Right lobe of liver (tissue), 6 donors: ENCODE results near the gene L3MBTL3. TPM values are rescaled to one million over a fixed set of nuclear protein-coding genes. Genes with fewer than 3 reads are reported as not detected.
"Not testable (repeated sequence)": the region's sequence is repeated elsewhere in the genome, so short reads cannot be mapped to it uniquely, and the experiment has no call there.

ENCODE experiments used
- ATAC-seq, 4 donors: fragments of 200-7000 bp; cut with Tn5 transposase; one replicate each; pipeline ENCODE4 v1.9.1; 2020; ENCODE audit warnings: mild to moderate bottlenecking in 4 of 4, moderate library complexity in 4 of 4
- DNase-seq, 3 donors: peaks; one replicate each; pipeline ENCODE4 v3.0.0-alpha.2; 2020
- H3K27ac ChIP-seq, 3 donors: fragments of 200-600 bp; one replicate each; pipeline ENCODE4 v1.8.0; 2022
- H3K27me3 ChIP-seq, 2 donors: fragments of 200-600 bp; one replicate each; pipeline ENCODE4 v1.8.0; 2022
- H3K36me3 ChIP-seq, 4 donors: fragments of 200-600 bp; sonication (generic) in 1 of 4; one replicate each; pipeline versions ENCODE4 v1.5.1 to v1.8.0; 2017 to 2022; ENCODE audit warnings: control low read depth in 1 of 4
- H3K4me1 ChIP-seq, 4 donors: fragments of 200-600 bp; sonication (generic) in 1 of 4; one replicate each; pipeline versions ENCODE4 v1.5.1 to v1.8.0; 2017 to 2022; ENCODE audit warnings: control low read depth in 1 of 4
- H3K4me3 ChIP-seq, 3 donors: fragments of 200-600 bp; one replicate each; pipeline ENCODE4 v1.8.0; 2022
- H3K9me3 ChIP-seq, 4 donors: fragments of 200-600 bp; sonication (generic) in 1 of 4; one replicate each; pipeline versions ENCODE4 v1.5.1 to v1.8.0; 2017 to 2022; ENCODE audit warnings: control low read depth in 1 of 4
- POLR2A ChIP-seq: fragments of 450-650 bp; IDR thresholded peaks from one replicate; pipeline ENCODE4 v1.6.1; 2017; ENCODE audit warnings: antibody characterized with exemption, mild to moderate bottlenecking
- WGBS: methylation state at CpG from one replicate; pipeline ENCODE4 v1.1.6; 2018; ENCODE audit warnings: low coverage, low lambda C conversion rate; ENCODE audit not compliant: insufficient coverage; ENCODE audit errors: missing lambda C conversion rate; 5-methylcytosine and 5-hydroxymethylcytosine counted together
- intact Hi-C, 2 donors: fragments of 100-400 bp; cut with DNase I; formaldehyde crosslinking; loops; one replicate each; pipeline versions ENCODE4 v1.11.2 to v1.14.1; 2022
- total RNA-seq, 6 experiments: library from RNA; depleted of rRNA in 2 of 6; stranded (reverse); fragments of >200 nt in 2 of 6; fragmentation: NEBNext Ultra II Directional in 3 of 6; extraction: Animal tissue kit (Norgen Biotek cat#: 25700) in 3 of 6; gene quantifications; one replicate each; pipeline versions ENCODE4 v1.1.0 to v1.2.4, GENCODE V29; 2016 to 2023
- TF ChIP-seq, protein P1 (sequence below), 4 donors: fragments of 200-600 bp in 3 of 4; fragments of 450-650 bp in 1 of 4; IDR thresholded peaks; one replicate each; pipeline versions ENCODE4 v1.5.1 to v1.8.0; 2016 to 2022; ENCODE audit warnings: antibody characterized with exemption in 4 of 4, mild to moderate bottlenecking in 2 of 4
- donor health status: DM: no; HTN: yes; CAD: no.
- donor health status: DM: no; HTN: no; CAD: no.
- donor health status: DM: no; HTN: no; CAD: no.
- donor health status: DM: no; HTN: yes; CAD: no.
- donor health status: DM: no; HTN: yes; CAD: no.

The L3MBTL3 gene
- total RNA-seq, 6 experiments from 2014 or later, result 3.0 to 13.2 (median 7.2) TPM

GRCh38 chr6:130167655-130168054, 149.3 kb downstream of the L3MBTL3 start:
- intact Hi-C loops, result no loop called here
- Histone ChIP-seq H3K27ac (no peak overlapping the region), H3K9me3 (no peaks in the 10 kb centered on the region), H3K27me3 (no peaks in the 10 kb centered on the region), H3K4me1 (no peaks in the 10 kb centered on the region), H3K4me3 (no peak overlapping the region), H3K36me3 (no peaks in the 10 kb centered on the region)
- ATAC-seq, result peak in 1 of 4 donors; percentile 17
- 43% methylated on average over 5 of the region's 5 CpGs for WGBS
- no peak for DNase-seq
- no peak for TF ChIP-seq POLR2A
- TF ChIP-seq, protein P1, sequence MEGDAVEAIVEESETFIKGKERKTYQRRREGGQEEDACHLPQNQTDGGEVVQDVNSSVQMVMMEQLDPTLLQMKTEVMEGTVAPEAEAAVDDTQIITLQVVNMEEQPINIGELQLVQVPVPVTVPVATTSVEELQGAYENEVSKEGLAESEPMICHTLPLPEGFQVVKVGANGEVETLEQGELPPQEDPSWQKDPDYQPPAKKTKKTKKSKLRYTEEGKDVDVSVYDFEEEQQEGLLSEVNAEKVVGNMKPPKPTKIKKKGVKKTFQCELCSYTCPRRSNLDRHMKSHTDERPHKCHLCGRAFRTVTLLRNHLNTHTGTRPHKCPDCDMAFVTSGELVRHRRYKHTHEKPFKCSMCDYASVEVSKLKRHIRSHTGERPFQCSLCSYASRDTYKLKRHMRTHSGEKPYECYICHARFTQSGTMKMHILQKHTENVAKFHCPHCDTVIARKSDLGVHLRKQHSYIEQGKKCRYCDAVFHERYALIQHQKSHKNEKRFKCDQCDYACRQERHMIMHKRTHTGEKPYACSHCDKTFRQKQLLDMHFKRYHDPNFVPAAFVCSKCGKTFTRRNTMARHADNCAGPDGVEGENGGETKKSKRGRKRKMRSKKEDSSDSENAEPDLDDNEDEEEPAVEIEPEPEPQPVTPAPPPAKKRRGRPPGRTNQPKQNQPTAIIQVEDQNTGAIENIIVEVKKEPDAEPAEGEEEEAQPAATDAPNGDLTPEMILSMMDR (IDR thresholded peaks at IDR 0.05), result no peak

DNA sequence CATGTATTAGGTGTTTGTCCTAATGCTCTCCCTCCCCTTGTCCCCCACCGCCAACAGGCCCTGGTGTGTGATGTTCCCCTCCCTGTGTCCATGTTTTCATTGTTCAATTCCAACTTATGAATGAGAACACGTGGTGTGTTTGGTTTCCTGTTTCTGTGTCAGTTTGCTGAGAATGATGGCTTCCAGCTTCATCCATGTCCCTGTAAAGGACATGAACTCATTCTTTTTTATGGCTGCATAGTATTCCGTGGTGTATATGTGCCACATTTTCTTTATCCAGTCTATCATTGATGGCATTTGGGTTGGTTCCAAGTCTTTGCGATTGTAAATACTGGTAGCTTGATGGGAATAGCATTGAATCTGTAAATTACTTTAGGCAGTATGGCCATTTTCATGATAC, 151.8 kb downstream of the L3MBTL3 start:
- intact Hi-C loops, ATAC-seq: not testable (repeated sequence)
- WGBS, result 61% methylated on average over 3 of the region's 4 CpGs

DNA sequence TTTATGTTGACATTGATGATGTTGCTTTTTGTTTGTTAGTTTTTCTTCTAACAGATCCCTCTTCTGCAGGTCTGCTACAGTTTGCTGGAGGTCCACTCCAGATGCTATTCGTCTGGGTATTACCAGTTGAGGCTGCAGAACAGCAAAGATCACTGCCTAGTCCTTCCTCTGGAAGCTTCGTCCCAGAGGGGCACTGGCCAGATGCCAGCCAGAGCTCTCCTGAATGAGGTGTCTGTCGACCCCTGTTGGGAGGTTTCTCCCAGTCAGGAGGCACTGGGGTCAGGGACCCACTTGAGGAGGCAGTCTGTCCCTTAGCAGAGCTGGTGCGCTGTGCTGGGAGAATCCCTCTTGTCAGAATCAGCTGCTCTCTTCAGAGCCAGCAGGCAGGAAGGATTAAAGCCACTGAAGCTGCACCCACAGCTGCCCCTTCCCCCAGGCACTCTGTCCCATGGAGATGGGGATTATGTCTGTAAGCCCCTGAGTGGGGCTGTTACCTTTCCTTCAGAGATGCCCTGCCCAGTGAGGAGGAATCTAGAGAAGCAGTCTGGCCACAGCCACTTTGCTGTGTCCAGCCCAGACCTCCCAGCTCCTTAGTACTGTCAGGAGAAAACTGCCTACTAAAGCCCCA, 155.1 kb downstream of the L3MBTL3 start:
- intact Hi-C loops, H3K27me3 ChIP-seq, H3K4me3 ChIP-seq, H3K36me3 ChIP-seq, H3K4me1 ChIP-seq, H3K27ac ChIP-seq, ATAC-seq, H3K9me3 ChIP-seq: not testable (repeated sequence)
- peak in 1 of 3 donors; percentile 53 for DNase-seq
- 52% methylated on average over 3 of the region's 4 CpGs for WGBS

More for the DNA sequence above, 151.8 kb downstream of the L3MBTL3 start:
- not testable (repeated sequence) for H3K27ac ChIP-seq, DNase-seq, H3K36me3 ChIP-seq, H3K4me3 ChIP-seq, H3K27me3 ChIP-seq, H3K9me3 ChIP-seq, H3K4me1 ChIP-seq

DNA sequence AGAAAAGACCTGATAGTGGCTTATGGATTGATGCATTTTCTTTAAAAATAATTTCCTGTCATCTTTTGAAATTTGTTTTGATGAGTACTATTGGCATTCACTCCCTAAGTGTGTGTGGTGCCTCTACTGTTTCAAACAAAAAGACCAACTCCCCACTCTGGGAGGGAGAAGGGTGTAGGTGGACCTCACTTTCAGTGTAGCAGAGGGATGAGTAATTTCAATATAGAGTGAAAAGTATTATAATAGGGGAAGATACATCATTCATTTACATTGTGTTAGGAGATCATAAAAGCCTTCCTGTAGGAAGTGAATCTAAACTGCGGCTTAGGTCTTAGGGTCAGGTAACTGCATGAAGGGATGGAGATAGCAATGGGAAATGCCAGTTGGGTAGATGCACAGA, 158.0 kb downstream of the L3MBTL3 start:
- WGBS, result 73% methylated on average over 1 of the region's 1 CpG

DNA sequence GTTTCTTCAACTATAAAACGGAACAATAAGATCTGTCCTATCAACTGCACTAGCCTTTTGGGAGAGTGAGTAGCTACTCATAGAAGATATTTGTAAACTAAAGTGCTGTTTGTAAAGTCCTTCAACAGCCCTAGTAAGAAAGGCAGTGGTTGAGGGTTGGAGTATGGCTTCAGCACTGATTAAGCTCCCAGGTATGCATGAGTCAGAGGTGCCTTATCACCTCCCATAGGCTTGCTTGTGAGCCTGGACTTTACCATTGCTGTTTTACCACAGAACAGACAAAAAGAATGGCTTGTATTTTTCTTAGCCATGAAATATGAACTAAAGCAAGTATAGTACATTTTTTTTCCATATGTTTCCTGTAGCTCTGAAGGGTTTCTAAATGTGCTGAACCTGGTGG, 160.3 kb downstream of the L3MBTL3 start:
- 73% methylated on average over 1 of the region's 1 CpG for WGBS
- intact Hi-C loops, result no loop called here
- ATAC-seq (peak in 1 of 4 donors; percentile 44), DNase-seq (no peak)
- no peak overlapping the region for H3K27ac ChIP-seq
- no peaks in the 10 kb centered on the region for H3K9me3 ChIP-seq
- no peaks in the 10 kb centered on the region for H3K36me3 ChIP-seq
- TF ChIP-seq, protein P1 (IDR thresholded peaks at IDR 0.05), result no peak
- no peak for TF ChIP-seq POLR2A
- no peaks in the 10 kb centered on the region for H3K27me3 ChIP-seq
- no peaks in the 10 kb centered on the region for H3K4me1 ChIP-seq
- H3K4me3 ChIP-seq, result no peak overlapping the region

More for the DNA sequence above, 158.0 kb downstream of the L3MBTL3 start:
- H3K27ac ChIP-seq, result no peak overlapping the region
- H3K36me3 ChIP-seq, result no peaks in the 10 kb centered on the region
- H3K4me1 ChIP-seq, result no peaks in the 10 kb centered on the region
- ATAC-seq (no peak), DNase-seq (no peak)
- TF ChIP-seq, protein P1 (IDR thresholded peaks at IDR 0.05), result no peak
- no peak for TF ChIP-seq POLR2A
- no peaks in the 10 kb centered on the region for H3K9me3 ChIP-seq
- H3K4me3 ChIP-seq, result no peak overlapping the region
- intact Hi-C loops, result no loop called here
- H3K27me3 ChIP-seq, result no peaks in the 10 kb centered on the region

GRCh38 chr6:130182466-130182865, 164.1 kb downstream of the L3MBTL3 start:
- no peak for ATAC-seq
- intact Hi-C loops, result no loop called here
- Histone ChIP-seq H3K9me3 (no peaks in the 10 kb centered on the region), H3K4me3 (no peak overlapping the region), H3K4me1 (no peaks in the 10 kb centered on the region), H3K27me3 (no peaks in the 10 kb centered on the region), H3K36me3 (no peaks in the 10 kb centered on the region), H3K27ac (no peak overlapping the region)
- no peak for DNase-seq
- no peak for TF ChIP-seq POLR2A
- TF ChIP-seq, protein P1 (IDR thresholded peaks at IDR 0.05), result no peak
